ENCODE measurements around the gene POU6F2.

DNA sequence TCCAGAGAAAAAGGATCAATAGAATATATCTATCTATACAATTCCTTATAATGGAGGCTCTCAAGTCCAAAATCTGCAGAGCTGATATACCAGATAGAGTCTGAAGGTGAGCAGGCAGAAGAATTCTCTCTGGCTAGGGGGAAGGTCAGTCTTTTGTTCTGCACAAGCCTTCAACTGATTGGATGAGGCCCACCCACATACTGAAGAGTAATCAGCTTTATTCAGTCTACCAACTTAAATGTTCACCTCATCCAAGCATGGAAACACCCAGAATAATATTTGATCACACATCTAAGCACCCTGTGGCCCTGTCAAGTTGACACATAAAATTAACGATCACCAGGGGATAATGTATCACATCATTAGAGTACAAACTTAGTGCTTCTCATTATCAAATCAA is 394.7 kb downstream of the POU6F2 start:
- TF ChIP-seq, protein P1, sequence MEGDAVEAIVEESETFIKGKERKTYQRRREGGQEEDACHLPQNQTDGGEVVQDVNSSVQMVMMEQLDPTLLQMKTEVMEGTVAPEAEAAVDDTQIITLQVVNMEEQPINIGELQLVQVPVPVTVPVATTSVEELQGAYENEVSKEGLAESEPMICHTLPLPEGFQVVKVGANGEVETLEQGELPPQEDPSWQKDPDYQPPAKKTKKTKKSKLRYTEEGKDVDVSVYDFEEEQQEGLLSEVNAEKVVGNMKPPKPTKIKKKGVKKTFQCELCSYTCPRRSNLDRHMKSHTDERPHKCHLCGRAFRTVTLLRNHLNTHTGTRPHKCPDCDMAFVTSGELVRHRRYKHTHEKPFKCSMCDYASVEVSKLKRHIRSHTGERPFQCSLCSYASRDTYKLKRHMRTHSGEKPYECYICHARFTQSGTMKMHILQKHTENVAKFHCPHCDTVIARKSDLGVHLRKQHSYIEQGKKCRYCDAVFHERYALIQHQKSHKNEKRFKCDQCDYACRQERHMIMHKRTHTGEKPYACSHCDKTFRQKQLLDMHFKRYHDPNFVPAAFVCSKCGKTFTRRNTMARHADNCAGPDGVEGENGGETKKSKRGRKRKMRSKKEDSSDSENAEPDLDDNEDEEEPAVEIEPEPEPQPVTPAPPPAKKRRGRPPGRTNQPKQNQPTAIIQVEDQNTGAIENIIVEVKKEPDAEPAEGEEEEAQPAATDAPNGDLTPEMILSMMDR (conservative IDR thresholded peaks at IDR 0.05; ENCODE audit: low read depth in 2 of 2), result no peak
- no peak for TF ChIP-seq EZH2 (IDR thresholded peaks at IDR 0.05; ENCODE audit: low read depth, unreplicated experiment)

Data from GM23338 (cell line).